K562 (cell line): ENCODE data around the gene UBA3. TPM values are rescaled to one million over a fixed set of nuclear protein-coding genes. Genes with fewer than 3 reads are reported as not detected.

Experiments used
- ARID3A ChIP-seq: IDR thresholded peaks from 2 replicates; pipeline ENCODE4 v1.6.1; 2012; ENCODE audit warnings: low read depth, low read length, improper control_type of control experiment, borderline replicate concordance
- CHCHD3 ChIP-seq: fragments of 250-450 bp; sonication (Bioruptor Pico); IDR thresholded peaks from 2 replicates; pipeline ENCODE4 v2.1.2; 2022; ENCODE audit warnings: mild to moderate bottlenecking
- DACH1 ChIP-seq: fragments of 450-650 bp; IDR thresholded peaks from 2 replicates; pipeline ENCODE4 v1.6.1; 2018; ENCODE audit not compliant: partially characterized antibody
- EWSR1 ChIP-seq: fragments of 450-650 bp; IDR thresholded peaks from 2 replicates; pipeline ENCODE4 v1.6.1; 2018; ENCODE audit warnings: borderline replicate concordance, mild to moderate bottlenecking, low read depth, moderate library complexity; ENCODE audit not compliant: partially characterized antibody
- FOXA3 ChIP-seq, 2 experiments: fragments of 450-650 bp in 1 of 2; sonication (generic) in 1 of 2; formaldehyde crosslinking; IDR thresholded peaks in 1 of 2; conservative IDR thresholded peaks in 1 of 2; 2 replicates each; pipeline versions ENCODE4 v1.4.0 to v1.8.0; 2020 to 2022; ENCODE audit warnings: mild to moderate bottlenecking in 2 of 2, missing genetic modification reagents in 1 of 2
- GABPA ChIP-seq: fragments of 200-800 bp; sonication (Bioruptor generic); conservative IDR thresholded peaks from 2 replicates; pipeline ENCODE4 v1.6.1; 2016; ENCODE audit warnings: low read depth, missing genetic modification characterization, missing compliant biosample characterization
- GATA2 ChIP-seq: sonication (generic); formaldehyde crosslinking; IDR thresholded peaks from 2 replicates; pipeline ENCODE4 v1.4.0; 2020; ENCODE audit warnings: mild to moderate bottlenecking, missing genetic modification reagents
- ID3 ChIP-seq, 2 experiments: fragments of 250-450 bp in 1 of 2; fragments of 450-650 bp in 1 of 2; sonication (Bioruptor Pico) in 1 of 2; IDR thresholded peaks; 2 replicates each; pipeline versions ENCODE4 v1.6.1 to v1.8.0; 2016 to 2021; ENCODE audit warnings: mild to moderate bottlenecking in 2 of 2, moderate library complexity in 2 of 2, missing compliant biosample characterization in 1 of 2, missing genetic modification characterization in 1 of 2
- IRF9 ChIP-seq: fragments of 450-650 bp; IDR thresholded peaks from 2 replicates; pipeline ENCODE4 v1.6.1; 2016; ENCODE audit warnings: missing biosample characterization, missing genetic modification characterization
- JUND ChIP-seq, 2 experiments: IDR thresholded peaks; 2 replicates in 1 of 2; 3 replicates in 1 of 2; pipeline ENCODE4 v1.6.1; 2011; ENCODE audit warnings: borderline replicate concordance in 2 of 2, low read depth in 2 of 2, low read length in 2 of 2, improper control_type of control experiment in 1 of 2, missing biosample characterization in 1 of 2, missing genetic modification characterization in 1 of 2, missing genetic modification reagents in 1 of 2
- MLLT1 ChIP-seq, 2 experiments: fragments of 450-650 bp; IDR thresholded peaks; 2 replicates each; pipeline ENCODE4 v1.6.1; 2016
- NCOA1 ChIP-seq: fragments of 450-650 bp; IDR thresholded peaks from 2 replicates; pipeline ENCODE4 v1.6.1; 2016; ENCODE audit warnings: low read depth
- NFIC ChIP-seq: fragments of 450-650 bp; IDR thresholded peaks from 2 replicates; pipeline ENCODE4 v1.6.1; 2017; ENCODE audit warnings: mild to moderate bottlenecking, inconsistent platforms
- PHF20 ChIP-seq: fragments of 450-650 bp; IDR thresholded peaks from 2 replicates; pipeline ENCODE4 v1.6.1; 2018; ENCODE audit not compliant: partially characterized antibody
- SMARCA5 ChIP-seq: fragments of 450-650 bp; IDR thresholded peaks from 2 replicates; pipeline ENCODE4 v1.6.1; 2016
- SMC3 ChIP-seq: conservative IDR thresholded peaks from 2 replicates; pipeline ENCODE4 v1.6.1; 2011; ENCODE audit warnings: low read depth, low read length, improper control_type of control experiment; ENCODE audit not compliant: insufficient read depth
- TAL1 ChIP-seq: fragments of 450-650 bp; IDR thresholded peaks from 2 replicates; pipeline ENCODE4 v1.6.1; 2016; ENCODE audit warnings: mild to moderate bottlenecking
- TCF3 ChIP-seq: sonication (generic); formaldehyde crosslinking; IDR thresholded peaks from 2 replicates; pipeline ENCODE4 v1.4.0; 2020; ENCODE audit warnings: mild to moderate bottlenecking, missing genetic modification reagents
- TFAM ChIP-seq: fragments of 250-450 bp; sonication (Bioruptor Pico); conservative IDR thresholded peaks from 2 replicates; pipeline ENCODE4 v1.5.0; 2021; ENCODE audit warnings: mild to moderate bottlenecking, moderate library complexity
- ZBTB1 ChIP-seq: sonication (generic); formaldehyde crosslinking; IDR thresholded peaks from 2 replicates; pipeline ENCODE4 v1.8.1; 2023; ENCODE audit warnings: missing genetic modification reagents, low read depth, mild to moderate bottlenecking, borderline replicate concordance
- ZBTB26 ChIP-seq: fragments of 450-650 bp; formaldehyde crosslinking; IDR thresholded peaks from 2 replicates; pipeline ENCODE4 v1.4.0; 2022; ENCODE audit warnings: missing genetic modification characterization
- ZNF764 ChIP-seq: fragments of 250-450 bp; sonication (Bioruptor Pico); IDR thresholded peaks from 2 replicates; pipeline ENCODE4 v1.4.0; 2020; ENCODE audit warnings: low read depth, mild to moderate bottlenecking, moderate library complexity
- polyA plus RNA-seq, 8 experiments: library from polyadenylated mRNA; depleted of rRNA in 4 of 8; stranded (reverse) in 5 of 8; unstranded in 3 of 8; fragments of >200 nt; fragmentation: Nextera tagmentation in 2 of 8; fragmentation: Illumina TruSeq in 1 of 8; extraction: Ambion mirVana in 2 of 8; extraction: Trizol in 1 of 8; gene quantifications; 2 replicates each; pipeline versions ENCODE4 v1.2.1 to v1.2.3, GENCODE V29; 2011 to 2014; ENCODE audit warnings: inconsistent platforms in 1 of 8, missing spikeins in 1 of 8
- total RNA-seq, 7 experiments: library from RNA; depleted of rRNA in 6 of 7; stranded (reverse); fragments of >200 nt in 6 of 7; fragmentation: Illumina TruSeq in 2 of 7; extraction: Trizol in 2 of 7; gene quantifications; 2 replicates each; pipeline versions ENCODE4 v1.2.1 to v1.2.3, GENCODE V29; 2011 to 2021; ENCODE audit warnings: low replicate concordance in 1 of 7

UBA3 gene
- total and polyA plus RNA-seq, 9 of the 15 experiments (the other 6 are each of a cell fraction or from before 2014, with no cell fraction given) = 23.2 to 80.0 (median 38.6) TPM

- TF ChIP-seq ZBTB26 (CRISPR knock-in tag) (no peak), TAL1 (peak; percentile 38), DACH1 (peak; percentile 28), ID3 (CRISPR knock-in tag; IDR thresholded peaks at IDR 0.05) (no peak), ID3 (tag; IDR thresholded peaks at IDR 0.05) (no peak), NFIC (0 out of 2 replicates have a peak, but pooled peaks have one; percentile 19), MLLT1 (IDR thresholded peaks at IDR 0.05) (no peak), SMARCA5 (peak; percentile 69), JUND (IDR thresholded peaks at IDR 0.05; ENCODE audit: borderline replicate concordance, low read depth, low read length) (peak; percentile 74; the same call in 1 of the 2 replicates), JUND (tag; IDR thresholded peaks at IDR 0.05; ENCODE audit: borderline replicate concordance, low read depth, low read length) (peak; percentile 69; the same call in 1 of the 3 replicates), TCF3 (CRISPR knock-in tag) (peak; percentile 67), GABPA (tag) (no peak), IRF9 (no peak), ZNF764 (CRISPR knock-in tag) (no peak), NCOA1 (no peak), ZBTB1 (CRISPR knock-in tag) (no peak), SMC3 (no peak), PHF20 (peak; percentile 50), ARID3A (0 out of 2 replicates have a peak, but pooled peaks have one; percentile 24), FOXA3 (CRISPR knock-in tag; conservative IDR thresholded peaks at IDR 0.05 in 1 of 2, IDR thresholded peaks at IDR 0.05 in 1 of 2) (no peak), CHCHD3 (CRISPR knock-in tag) (no peak), EWSR1 (no peak), GATA2 (CRISPR knock-in tag) (peak; percentile 75; the same call in 1 of the 2 replicates), TFAM (CRISPR knock-in tag) (no peak)
Observed at GRCh38 chr3:69081583-69082262, 1.6 kb upstream of the UBA3 start (continued).
